Smooth muscle cell (in vitro differentiated cells): ENCODE data around the gene AKT1. TPM values are rescaled to one million over a fixed set of nuclear protein-coding genes. Genes with fewer than 3 reads are reported as not detected.
A peak's percentile ranks its signal among the peaks of the same experiment; 100 is the strongest.

Experiments used
- DNase-seq: peaks from one replicate; lab custom pipeline; 2025; ENCODE audit not compliant: unreplicated experiment; lab: John Stamatoyannopoulos, UW
- H2AFZ ChIP-seq: fragments of 200-600 bp; sonication (generic); 2 replicates; pipeline ENCODE4 v1.6.0; 2016; ENCODE audit warnings: antibody characterized with exemption, low read depth, mild to moderate bottlenecking
- H3F3A ChIP-seq: fragments of 200-600 bp; sonication (generic); 2 replicates; pipeline ENCODE4 v1.6.0; 2017; ENCODE audit warnings: antibody characterized with exemption, low read depth
- H3K27ac ChIP-seq: fragments of 200-600 bp; sonication (generic); 2 replicates; pipeline ENCODE4 v1.5.1; 2016; ENCODE audit warnings: low read depth, mild to moderate bottlenecking
- H3K27me3 ChIP-seq: fragments of 200-600 bp; sonication (generic); 2 replicates; pipeline ENCODE4 v1.6.1; 2016; ENCODE audit warnings: low read depth, mild to moderate bottlenecking
- H3K36me3 ChIP-seq: fragments of 200-600 bp; sonication (generic); 2 replicates; pipeline ENCODE4 v1.5.1; 2016; ENCODE audit warnings: low read depth
- H3K4me1 ChIP-seq: fragments of 200-600 bp; sonication (generic); 2 replicates; pipeline ENCODE4 v1.5.1; 2016; ENCODE audit warnings: low read depth
- H3K4me2 ChIP-seq: fragments of 200-600 bp; sonication (generic); 2 replicates; pipeline ENCODE4 v1.6.0; 2016; ENCODE audit warnings: mild to moderate bottlenecking
- H3K4me3 ChIP-seq: fragments of 200-600 bp; sonication (generic); 2 replicates; pipeline ENCODE4 v1.5.1; 2016; ENCODE audit warnings: mild to moderate bottlenecking
- H3K79me2 ChIP-seq: fragments of 200-600 bp; sonication (generic); 2 replicates; pipeline ENCODE4 v1.6.0; 2016; ENCODE audit warnings: low read depth, mild to moderate bottlenecking
- H3K9ac ChIP-seq: fragments of 200-600 bp; sonication (generic); 2 replicates; pipeline ENCODE4 v1.6.0; 2016; ENCODE audit warnings: low read depth
- H3K9me3 ChIP-seq: fragments of 200-600 bp; sonication (generic); replicated peaks from 2 replicates; pipeline ENCODE4 v1.5.1; 2016; ENCODE audit warnings: low read depth
- H4K20me1 ChIP-seq: fragments of 200-600 bp; sonication (generic); 2 replicates; pipeline ENCODE4 v1.6.0; 2016; ENCODE audit warnings: low read depth
- CTCF ChIP-seq: fragments of 200-600 bp; sonication (generic); IDR thresholded peaks from 2 replicates; pipeline ENCODE4 v1.5.1; 2017; ENCODE audit warnings: borderline replicate concordance, mild to moderate bottlenecking, antibody characterized with exemption; ENCODE audit not compliant: insufficient read depth, poor library complexity, severe bottlenecking
- WGBS: methylation state at CpG from one replicate; pipeline ENCODE4 v1.1.7; 2016; ENCODE audit warnings: low lambda C conversion rate; 5-methylcytosine and 5-hydroxymethylcytosine counted together
- polyA plus RNA-seq: library from polyadenylated mRNA; unstranded; fragments of >200 nt; fragmentation: Nextera tagmentation; extraction: Ambion mirVana; gene quantifications from 2 replicates; pipeline ENCODE4 v1.2.1, GENCODE V29; 2016
- total RNA-seq: library from RNA; depleted of rRNA; stranded (reverse); fragments of >200 nt; gene quantifications from 2 replicates; pipeline ENCODE4 v1.2.3, GENCODE V29; 2014

Gene AKT1
- total and polyA plus RNA-seq, 2 experiments from 2014 or later, result 99.9 to 189 TPM

- Histone ChIP-seq H3K4me2 (no peak overlapping the region), H3K9ac (no peak overlapping the region), H4K20me1 (no peaks in the 10 kb centered on the region), H3K27me3 (no peaks in the 10 kb centered on the region), H3K27ac (no peak overlapping the region), H3K79me2 (no peaks in the 10 kb centered on the region), H2AFZ (no peak overlapping the region), H3K4me3 (no peak overlapping the region), H3F3A (peaks cover 5% of the 10 kb centered on the region), H3K9me3 (no peaks in the 10 kb centered on the region), H3K36me3 (no peaks in the 10 kb centered on the region), H3K4me1 (peaks cover 5% of the 10 kb centered on the region)
- DNase-seq, result no peak
- WGBS, result 83% methylated on average over 15 of the region's 24 CpGs
- TF ChIP-seq CTCF, result no peak
Observed at GRCh38 chr14:104770072-104770579, 25.4 kb downstream of the AKT1 start.

- Histone ChIP-seq H3K79me2 (no peaks in the 10 kb centered on the region), H3K4me2 (no peak overlapping the region), H3K27me3 (no peaks in the 10 kb centered on the region), H3K9ac (no peak overlapping the region), H4K20me1 (no peaks in the 10 kb centered on the region), H3F3A (peaks cover 5% of the 10 kb centered on the region), H3K9me3 (no peaks in the 10 kb centered on the region), H3K27ac (no peak overlapping the region), H3K36me3 (no peaks in the 10 kb centered on the region), H2AFZ (no peak overlapping the region), H3K4me1 (peaks cover 5% of the 10 kb centered on the region), H3K4me3 (no peak overlapping the region)
- 84% methylated on average over 17 of the region's 18 CpGs for WGBS
- TF ChIP-seq CTCF, result no peak
- DNase-seq, result no peak
Observed at GRCh38 chr14:104769324-104770071, 26.1 kb downstream of the AKT1 start.

- Histone ChIP-seq H3K79me2 (no peaks in the 10 kb centered on the region), H4K20me1 (no peaks in the 10 kb centered on the region), H3F3A (peaks cover 5% of the 10 kb centered on the region), H3K9me3 (no peaks in the 10 kb centered on the region), H3K27me3 (no peaks in the 10 kb centered on the region), H3K9ac (no peak overlapping the region), H2AFZ (no peak overlapping the region), H3K4me1 (peaks cover 5% of the 10 kb centered on the region), H3K36me3 (no peaks in the 10 kb centered on the region), H3K4me3 (no peak overlapping the region), H3K27ac (no peak overlapping the region), H3K4me2 (peak overlapping the region; percentile 61)
- WGBS, result 29% methylated on average over 18 of the region's 25 CpGs
- TF ChIP-seq CTCF, result peak; percentile 87
- peak; percentile 89 for DNase-seq
Observed at GRCh38 chr14:104768437-104769323, 26.9 kb downstream of the AKT1 start.
